GM23248 (cell line): Measurements from ENCODE around the gene CLIC5. TPM values are rescaled to one million over a fixed set of nuclear protein-coding genes. Genes with fewer than 3 reads are reported as not detected.

Experiments used
- DNase-seq: peaks from one replicate; pipeline ENCODE4 v3.0.0-alpha.2; 2015
- H2AFZ ChIP-seq: fragments of 200-600 bp; sonication (generic); 2 replicates; pipeline ENCODE4 v1.6.1; 2016; ENCODE audit warnings: antibody characterized with exemption
- H3F3A ChIP-seq: fragments of 200-600 bp; sonication (generic); 2 replicates; pipeline ENCODE4 v1.6.1; 2016; ENCODE audit warnings: mild to moderate bottlenecking, antibody characterized with exemption, mixed run types; ENCODE audit not compliant: insufficient read depth
- H3K27ac ChIP-seq: fragments of 200-600 bp; sonication (generic); 2 replicates; pipeline ENCODE4 v1.5.1; 2016; ENCODE audit warnings: mild to moderate bottlenecking
- H3K27me3 ChIP-seq: fragments of 200-600 bp; sonication (generic); replicated peaks from 2 replicates; pipeline ENCODE4 v1.6.1; 2016; ENCODE audit warnings: mild to moderate bottlenecking; ENCODE audit not compliant: insufficient read depth
- H3K36me3 ChIP-seq: fragments of 200-600 bp; sonication (generic); 2 replicates; pipeline ENCODE4 v1.6.1; 2016; ENCODE audit warnings: low read depth, mild to moderate bottlenecking
- H3K4me1 ChIP-seq: fragments of 200-600 bp; sonication (generic); 2 replicates; pipeline ENCODE4 v1.6.1; 2016; ENCODE audit warnings: mild to moderate bottlenecking; ENCODE audit not compliant: insufficient read depth
- H3K4me2 ChIP-seq: fragments of 200-600 bp; sonication (generic); one replicate; pipeline ENCODE4 v1.6.1; 2016; ENCODE audit warnings: mild to moderate bottlenecking; ENCODE audit not compliant: unreplicated experiment
- H3K4me3 ChIP-seq: fragments of 200-600 bp; sonication (generic); 2 replicates; pipeline ENCODE4 v1.5.1; 2016; ENCODE audit warnings: mild to moderate bottlenecking
- H3K79me2 ChIP-seq: fragments of 200-600 bp; sonication (generic); 2 replicates; pipeline ENCODE4 v1.6.1; 2016; ENCODE audit warnings: mild to moderate bottlenecking; ENCODE audit not compliant: insufficient read depth
- H3K9ac ChIP-seq: fragments of 200-600 bp; sonication (generic); 2 replicates; pipeline ENCODE4 v1.6.1; 2016; ENCODE audit warnings: mild to moderate bottlenecking
- H3K9me2 ChIP-seq: fragments of 200-600 bp; sonication (generic); 2 replicates; pipeline ENCODE4 v1.6.1; 2016; ENCODE audit warnings: mixed run types, mild to moderate bottlenecking, moderate library complexity; ENCODE audit not compliant: insufficient read depth
- H3K9me3 ChIP-seq: fragments of 200-600 bp; sonication (generic); one replicate; pipeline ENCODE4 v1.6.1; 2017; ENCODE audit warnings: low read depth
- H4K20me1 ChIP-seq: fragments of 200-600 bp; sonication (generic); 2 replicates; pipeline ENCODE4 v1.6.0; 2016; ENCODE audit not compliant: insufficient read depth
- EZH2 ChIP-seq: fragments of 200-600 bp; sonication (generic); IDR thresholded peaks from 2 replicates; pipeline ENCODE4 v1.6.1; 2018; ENCODE audit warnings: antibody characterized with exemption, mild to moderate bottlenecking; ENCODE audit not compliant: insufficient read depth, poor library complexity, severe bottlenecking
- EZH2phosphoT487 ChIP-seq: fragments of 200-600 bp; sonication (generic); IDR thresholded peaks from 2 replicates; pipeline ENCODE4 v1.6.1; 2018; ENCODE audit warnings: antibody characterized with exemption, moderate library complexity, mild to moderate bottlenecking, low read depth; ENCODE audit not compliant: insufficient read depth
- WGBS, 2 experiments: methylation state at CpG; one replicate each; pipeline ENCODE4 v1.1.6; 2015 to 2017; ENCODE audit warnings: low lambda C conversion rate in 2 of 2, low coverage in 1 of 2; ENCODE audit errors: missing lambda C conversion rate in 2 of 2; 5-methylcytosine and 5-hydroxymethylcytosine counted together
- in situ Hi-C: fragments of 300-500 bp; cut with MboI; formaldehyde crosslinking; loops from 2 replicates; pipeline ENCODE4 v1.15.0; 2020
- polyA plus RNA-seq: library from polyadenylated mRNA; unstranded; fragments of >200 nt; fragmentation: Nextera tagmentation; extraction: Ambion mirVana; gene quantifications from 2 replicates; pipeline ENCODE4 v1.2.1, GENCODE V29; 2016
- total RNA-seq: library from RNA; depleted of rRNA; stranded (reverse); fragments of >200 nt; shearing (Covaris generic); gene quantifications from 2 replicates; pipeline ENCODE4 v1.2.3, GENCODE V29; 2014

Gene CLIC5
- total and polyA plus RNA-seq, 2 experiments from 2014 or later, result not detected

DNA sequence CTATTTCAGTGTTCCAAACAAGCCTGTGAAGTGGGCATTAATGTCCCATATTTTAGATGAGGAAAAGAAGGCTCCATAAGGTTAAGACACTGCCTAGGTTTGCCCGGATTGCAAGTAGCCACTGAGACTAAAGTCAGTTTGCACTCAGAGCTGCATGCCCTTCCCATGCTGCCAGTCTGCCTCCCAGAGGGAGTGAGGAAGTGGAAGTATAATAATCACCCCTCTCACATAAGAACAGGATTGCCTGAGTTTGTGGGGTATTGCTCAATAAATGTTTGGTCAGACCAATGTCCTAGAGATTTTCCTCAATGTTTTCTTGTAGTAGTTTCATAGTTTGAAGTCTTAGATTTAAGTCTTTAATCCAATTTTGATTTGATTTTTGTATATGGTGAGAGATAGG lies 43.9 kb upstream of the CLIC5 start:
- Histone ChIP-seq H3K9me3 (no peaks in the 10 kb centered on the region), H3K79me2 (no peaks in the 10 kb centered on the region), H2AFZ (no peak overlapping the region), H3K27ac (no peak overlapping the region), H3K9me2 (no peaks in the 10 kb centered on the region), H3K4me1 (no peaks in the 10 kb centered on the region), H3K4me3 (no peak overlapping the region), H3K9ac (no peak overlapping the region), H4K20me1 (no peaks in the 10 kb centered on the region), H3K27me3 (peaks cover 11% of the 10 kb centered on the region), H3F3A (no peaks in the 10 kb centered on the region), H3K36me3 (no peaks in the 10 kb centered on the region), H3K4me2 (no peak overlapping the region)
- WGBS, 2 experiments, result 52 to 76% methylated on average over 1 of the region's 1 CpG
- in situ Hi-C loops, result no loop called here
- TF ChIP-seq EZH2phosphoT487, result no peak
- no peak for TF ChIP-seq EZH2
- DNase-seq, result no peak

DNA sequence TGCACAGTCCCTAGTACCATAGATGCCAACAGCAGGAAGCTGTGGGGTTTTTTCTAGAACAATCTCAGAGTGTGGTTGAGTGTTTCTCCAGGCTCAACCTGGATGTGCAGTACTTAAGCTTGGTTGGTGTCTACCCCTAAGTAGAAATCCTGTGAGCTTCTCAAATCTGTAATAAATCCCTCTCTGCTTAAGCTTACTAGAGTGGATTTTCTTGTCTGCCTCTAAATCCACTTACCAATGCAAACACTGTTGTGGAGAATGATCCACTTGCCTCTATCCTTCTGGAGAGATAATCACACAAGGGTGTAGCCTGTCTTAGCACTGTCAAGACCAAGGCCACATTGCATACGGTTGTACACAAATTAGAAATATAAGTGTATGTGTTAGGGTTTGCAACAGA lies 43.3 kb upstream of the CLIC5 start:
- Histone ChIP-seq H3K9me2 (no peaks in the 10 kb centered on the region), H3K9me3 (no peaks in the 10 kb centered on the region), H3K27me3 (peaks cover 11% of the 10 kb centered on the region), H2AFZ (no peak overlapping the region), H3K4me2 (no peak overlapping the region), H4K20me1 (no peaks in the 10 kb centered on the region), H3K4me1 (no peaks in the 10 kb centered on the region), H3F3A (no peaks in the 10 kb centered on the region), H3K9ac (no peak overlapping the region), H3K79me2 (no peaks in the 10 kb centered on the region), H3K4me3 (no peak overlapping the region), H3K27ac (no peak overlapping the region), H3K36me3 (no peaks in the 10 kb centered on the region)
- no peak for DNase-seq
- TF ChIP-seq EZH2, result no peak
- TF ChIP-seq EZH2phosphoT487, result no peak
- in situ Hi-C loops, result no loop called here
- 80 to 85% methylated on average over 1 of the region's 1 CpG for WGBS, 2 experiments

DNA sequence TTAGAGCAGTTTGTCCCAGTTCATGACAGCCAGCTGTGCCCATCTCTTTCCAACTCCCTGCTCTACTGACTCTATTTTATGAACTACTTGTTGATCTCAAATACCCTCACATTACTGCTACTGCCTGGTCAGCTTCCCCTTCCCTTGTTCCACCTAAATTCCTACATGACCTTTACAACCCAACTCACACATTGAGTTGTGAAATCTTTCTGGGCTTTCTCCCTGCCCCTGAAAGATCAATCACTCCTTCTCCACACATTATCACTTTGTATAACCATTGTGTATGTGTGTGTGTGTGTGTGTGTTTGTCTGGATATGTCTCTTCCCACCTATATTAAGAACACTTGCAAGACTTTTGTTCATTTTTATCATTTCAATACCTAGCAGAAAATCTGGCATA lies 42.1 kb upstream of the CLIC5 start:
- H3K4me2 ChIP-seq, result no peak overlapping the region
- in situ Hi-C loops, result no loop called here

DNA sequence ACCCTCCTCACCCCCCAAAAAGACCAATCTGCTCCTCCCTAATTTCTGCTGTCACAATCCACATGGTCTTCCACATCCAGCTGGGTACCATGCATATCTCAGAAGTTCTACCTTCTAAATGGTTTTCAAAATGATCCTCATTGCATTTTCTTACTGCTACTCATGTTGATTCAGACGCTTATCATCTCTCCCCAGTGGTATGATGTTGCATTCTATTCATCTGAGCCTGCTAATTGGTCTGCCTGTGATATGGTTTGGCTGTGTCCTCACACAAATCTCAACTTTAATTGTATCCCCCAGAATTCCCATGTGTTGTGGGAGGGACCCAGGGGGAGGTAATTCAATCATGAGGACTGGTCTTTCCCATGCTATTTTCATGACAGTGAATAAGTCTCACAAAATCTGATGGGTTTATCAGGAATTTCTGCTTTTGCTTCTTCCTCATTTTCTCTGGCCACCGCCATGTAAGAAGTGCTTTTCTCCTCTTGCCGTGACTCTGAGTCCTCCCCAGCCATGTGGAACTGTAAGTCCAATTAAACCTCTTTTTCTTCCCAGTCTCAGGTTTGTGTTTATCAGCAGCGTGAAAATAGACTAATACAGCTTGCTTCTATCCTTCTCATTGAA lies 41.4 kb upstream of the CLIC5 start:
- H3K9me2 ChIP-seq, result no peaks in the 10 kb centered on the region
- no peak overlapping the region for H3K4me2 ChIP-seq
- no peaks in the 10 kb centered on the region for H4K20me1 ChIP-seq
- no peak overlapping the region for H3K4me3 ChIP-seq
- no peak for TF ChIP-seq EZH2phosphoT487
- TF ChIP-seq EZH2, result no peak
- WGBS, 2 experiments, result 39 to 40% methylated on average over 4 of the region's 4 CpGs
- H3K9ac ChIP-seq, result no peak overlapping the region
- H3K27me3 ChIP-seq, result peaks cover 5% of the 10 kb centered on the region; the same call in 1 of the 2 replicates
- H3K36me3 ChIP-seq, result no peaks in the 10 kb centered on the region
- in situ Hi-C loops, result no loop called here
- H3F3A ChIP-seq, result no peaks in the 10 kb centered on the region
- H3K79me2 ChIP-seq, result no peaks in the 10 kb centered on the region
- peak; percentile 3 for DNase-seq
- no peaks in the 10 kb centered on the region for H3K9me3 ChIP-seq
- H2AFZ ChIP-seq, result no peak overlapping the region
- no peaks in the 10 kb centered on the region for H3K4me1 ChIP-seq
- no peak overlapping the region for H3K27ac ChIP-seq

More for the DNA sequence above, 42.1 kb upstream of the CLIC5 start:
- no peak for DNase-seq
- Histone ChIP-seq H3K27me3 (peaks cover 5% of the 10 kb centered on the region; the same call in 1 of the 2 replicates), H3K36me3 (no peaks in the 10 kb centered on the region), H3K27ac (no peak overlapping the region), H3K9me3 (no peaks in the 10 kb centered on the region), H3K9me2 (no peaks in the 10 kb centered on the region), H3K9ac (no peak overlapping the region), H3K79me2 (no peaks in the 10 kb centered on the region), H2AFZ (no peak overlapping the region), H3F3A (no peaks in the 10 kb centered on the region), H3K4me3 (no peak overlapping the region), H3K4me1 (no peaks in the 10 kb centered on the region), H4K20me1 (no peaks in the 10 kb centered on the region)
- TF ChIP-seq EZH2phosphoT487 (no peak), EZH2 (no peak)

DNA sequence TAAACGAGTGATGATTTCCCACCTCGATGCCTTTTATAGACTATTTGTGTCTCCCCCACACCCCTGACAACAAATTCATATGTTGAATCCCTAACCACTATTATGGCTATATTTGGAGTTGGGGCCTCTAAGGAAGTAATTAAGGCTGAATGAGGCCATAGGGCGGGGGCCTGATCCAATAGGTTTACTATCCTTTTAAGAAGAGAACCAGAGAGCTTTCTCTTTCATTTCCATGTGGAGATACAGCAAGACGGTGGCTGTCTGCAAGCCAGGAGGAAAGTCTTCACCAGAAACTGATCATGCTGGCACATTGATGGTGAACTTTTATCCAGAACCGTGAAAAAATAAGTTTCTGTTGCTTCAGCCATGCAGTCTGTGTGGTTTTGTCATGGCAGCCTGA lies 38.9 kb upstream of the CLIC5 start:
- H3F3A ChIP-seq, result no peaks in the 10 kb centered on the region
- 52 to 58% methylated on average over 5 of the region's 5 CpGs for WGBS, 2 experiments
- no peak overlapping the region for H3K4me2 ChIP-seq
- H3K9me3 ChIP-seq, result no peaks in the 10 kb centered on the region
- no peaks in the 10 kb centered on the region for H3K36me3 ChIP-seq
- no peak overlapping the region for H3K4me3 ChIP-seq
- in situ Hi-C loops, result no loop called here
- no peak overlapping the region for H2AFZ ChIP-seq
- H4K20me1 ChIP-seq, result no peaks in the 10 kb centered on the region
- no peak for DNase-seq
- peaks cover 5% of the 10 kb centered on the region; the same call in 1 of the 2 replicates for H3K27me3 ChIP-seq
- H3K79me2 ChIP-seq, result no peaks in the 10 kb centered on the region
- no peak overlapping the region for H3K27ac ChIP-seq
- no peaks in the 10 kb centered on the region for H3K9me2 ChIP-seq
- H3K4me1 ChIP-seq, result no peaks in the 10 kb centered on the region
- no peak overlapping the region for H3K9ac ChIP-seq
- TF ChIP-seq EZH2 (no peak), EZH2phosphoT487 (no peak)
